Kidney epithelial cell (primary cell): ENCODE data around the gene PLP2. TPM values are rescaled to one million over a fixed set of nuclear protein-coding genes. Genes with fewer than 3 reads are reported as not detected.

Source experiments
- DNase-seq: peaks from one replicate; pipeline ENCODE4 v3.0.0-alpha.2; 2010; ENCODE audit warnings: low read depth
- H3K27me3 ChIP-seq: 2 replicates; pipeline ENCODE4 v1.6.0; 2011; ENCODE audit warnings: low read length; ENCODE audit not compliant: control insufficient read depth, insufficient read depth
- H3K36me3 ChIP-seq: 2 replicates; pipeline ENCODE4 v1.5.1; 2011; ENCODE audit warnings: low read length; ENCODE audit not compliant: control insufficient read depth, insufficient read depth
- H3K4me3 ChIP-seq: 2 replicates; pipeline ENCODE4 v1.5.1; 2011; ENCODE audit warnings: low read depth, mild to moderate bottlenecking, control low read depth, low read length
- total RNA-seq: library from RNA; depleted of rRNA; stranded (reverse); fragments of >200 nt; gene quantifications from 2 replicates; pipeline ENCODE4 v1.2.3, GENCODE V29; 2015
- TF ChIP-seq, protein P1 (sequence below): IDR thresholded peaks from 2 replicates; pipeline ENCODE4 v1.5.1; 2011; ENCODE audit warnings: mild to moderate bottlenecking, moderate library complexity, low read length, control low read depth, inconsistent platforms; ENCODE audit not compliant: insufficient read depth, poor library complexity, severe bottlenecking

The PLP2 gene
- total RNA-seq, 1 donor from 2014 or later: 82.6 TPM

DNA sequence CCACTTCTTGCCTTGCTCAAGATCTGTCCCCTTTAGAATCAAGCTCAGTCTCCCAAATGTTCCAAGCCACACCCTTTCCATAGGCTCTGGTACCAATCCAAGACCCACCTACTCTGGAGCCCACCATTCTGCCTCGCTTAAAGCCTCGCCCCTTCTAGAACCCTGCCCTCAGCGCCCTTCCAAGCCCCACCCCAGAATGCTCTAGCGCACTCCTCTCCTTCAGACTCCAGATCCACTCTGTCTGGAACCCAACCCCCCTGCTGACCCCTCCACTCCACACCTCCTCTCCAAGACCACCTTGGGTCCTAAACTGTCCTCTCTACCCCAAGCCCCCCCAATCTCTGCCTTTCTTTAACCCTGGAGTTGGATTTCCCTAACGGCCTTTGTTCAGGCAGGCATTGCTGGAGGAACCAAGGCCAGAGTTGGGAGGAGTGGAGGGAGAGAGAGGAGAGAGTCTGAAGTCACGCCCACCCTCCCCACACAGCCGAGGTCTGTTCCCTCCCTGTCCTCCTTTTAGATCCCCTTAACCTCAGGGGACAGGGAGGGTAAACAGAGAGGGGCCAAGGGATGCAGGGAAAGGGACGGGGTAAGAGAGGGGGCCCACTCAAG lies 16.9 kb downstream of the PLP2 start:
- Histone ChIP-seq H3K4me3 (no peak overlapping the region), H3K36me3 (no peaks in the 10 kb centered on the region), H3K27me3 (no peaks in the 10 kb centered on the region)
- TF ChIP-seq, protein P1, sequence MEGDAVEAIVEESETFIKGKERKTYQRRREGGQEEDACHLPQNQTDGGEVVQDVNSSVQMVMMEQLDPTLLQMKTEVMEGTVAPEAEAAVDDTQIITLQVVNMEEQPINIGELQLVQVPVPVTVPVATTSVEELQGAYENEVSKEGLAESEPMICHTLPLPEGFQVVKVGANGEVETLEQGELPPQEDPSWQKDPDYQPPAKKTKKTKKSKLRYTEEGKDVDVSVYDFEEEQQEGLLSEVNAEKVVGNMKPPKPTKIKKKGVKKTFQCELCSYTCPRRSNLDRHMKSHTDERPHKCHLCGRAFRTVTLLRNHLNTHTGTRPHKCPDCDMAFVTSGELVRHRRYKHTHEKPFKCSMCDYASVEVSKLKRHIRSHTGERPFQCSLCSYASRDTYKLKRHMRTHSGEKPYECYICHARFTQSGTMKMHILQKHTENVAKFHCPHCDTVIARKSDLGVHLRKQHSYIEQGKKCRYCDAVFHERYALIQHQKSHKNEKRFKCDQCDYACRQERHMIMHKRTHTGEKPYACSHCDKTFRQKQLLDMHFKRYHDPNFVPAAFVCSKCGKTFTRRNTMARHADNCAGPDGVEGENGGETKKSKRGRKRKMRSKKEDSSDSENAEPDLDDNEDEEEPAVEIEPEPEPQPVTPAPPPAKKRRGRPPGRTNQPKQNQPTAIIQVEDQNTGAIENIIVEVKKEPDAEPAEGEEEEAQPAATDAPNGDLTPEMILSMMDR: no peak
- DNase-seq: no peak

DNA sequence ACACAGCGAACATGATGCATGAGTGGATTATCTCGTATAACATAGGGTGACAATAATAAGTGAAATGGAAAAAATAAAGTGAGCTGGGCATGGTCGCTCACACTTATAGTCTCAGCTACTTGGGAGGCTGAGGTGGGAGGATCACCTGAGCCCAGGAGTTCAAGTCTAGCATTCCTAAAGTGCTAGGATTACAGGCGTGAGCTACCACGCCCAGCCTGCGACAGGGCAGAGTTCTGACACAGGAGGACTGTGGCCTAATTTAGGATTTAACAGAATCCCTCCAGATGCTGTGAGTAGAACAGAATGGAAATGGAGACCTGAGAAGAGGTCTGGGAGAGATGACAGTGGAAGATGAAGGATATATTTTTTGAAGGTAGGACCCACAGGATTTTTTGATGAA lies 17.9 kb downstream of the PLP2 start:
- H3K36me3 ChIP-seq: no peaks in the 10 kb centered on the region
- H3K4me3 ChIP-seq: peak overlapping the region; percentile 49
- H3K27me3 ChIP-seq: no peaks in the 10 kb centered on the region
- TF ChIP-seq, protein P1: no peak
- no peak for DNase-seq

DNA sequence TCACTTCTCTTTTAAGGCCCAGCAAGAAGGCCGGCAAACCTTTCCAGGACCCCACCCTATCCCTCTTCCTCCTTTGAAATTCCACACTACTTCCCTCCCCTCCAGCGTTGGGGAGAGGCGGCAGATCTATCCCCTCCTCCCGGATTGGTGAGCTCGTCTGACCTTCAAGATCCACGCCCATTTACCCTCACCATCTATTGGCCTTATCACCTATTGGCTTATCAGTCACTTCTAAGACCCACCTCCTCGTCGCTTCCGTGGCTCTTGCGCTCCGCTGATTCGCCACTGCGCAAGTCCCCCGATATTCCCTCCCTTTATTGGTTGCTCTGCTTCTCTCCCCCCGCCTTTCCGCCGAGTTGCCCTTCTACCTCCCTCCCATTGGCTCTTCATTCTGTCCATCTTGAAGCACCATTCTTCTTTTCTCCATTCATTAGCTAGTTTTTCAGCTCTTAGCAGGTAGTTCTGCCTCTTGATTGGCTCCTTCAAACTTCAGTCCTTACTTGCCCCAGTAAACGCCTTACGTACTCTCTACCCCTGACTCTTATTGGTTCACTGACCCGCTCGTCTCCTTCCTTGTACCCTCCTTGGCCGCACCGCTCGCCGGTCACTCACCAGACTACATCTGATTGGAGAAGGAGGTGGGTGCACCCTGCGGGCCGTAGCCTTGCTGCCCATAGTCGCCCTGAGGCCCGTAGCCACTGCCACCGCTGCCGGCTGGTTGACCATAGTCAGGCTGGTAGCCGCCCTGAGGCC lies 19.3 kb downstream of the PLP2 start:
- TF ChIP-seq, protein P1: no peak
- H3K36me3 ChIP-seq: no peaks in the 10 kb centered on the region
- H3K4me3 ChIP-seq: peak overlapping the region; percentile 59
- no peaks in the 10 kb centered on the region for H3K27me3 ChIP-seq
- peak; percentile 99 for DNase-seq

DNA sequence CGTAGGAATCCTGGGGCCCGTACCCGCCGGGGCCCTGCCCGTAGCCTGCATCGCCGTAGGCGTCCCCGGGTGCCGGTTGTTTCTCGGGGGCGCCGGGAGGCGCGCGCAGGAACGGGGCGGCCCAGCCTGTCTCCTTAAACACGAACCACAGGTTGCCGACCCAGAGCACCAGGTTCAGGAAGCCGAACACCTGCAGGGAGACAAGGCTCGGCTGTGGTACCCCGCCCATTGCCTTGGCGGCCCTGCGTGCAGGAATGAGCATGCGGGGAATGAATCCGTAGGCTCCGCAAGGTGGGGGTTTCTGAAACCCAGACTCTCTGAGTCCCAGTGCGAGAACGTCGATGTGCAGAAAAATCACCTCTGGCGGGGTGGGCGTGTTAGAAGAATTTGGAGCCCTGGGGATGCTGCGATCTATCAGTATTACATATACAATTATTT lies 19.9 kb downstream of the PLP2 start:
- TF ChIP-seq, protein P1: no peak
- Histone ChIP-seq H3K36me3 (no peaks in the 10 kb centered on the region), H3K27me3 (no peaks in the 10 kb centered on the region), H3K4me3 (peak overlapping the region; percentile 59)
- no peak for DNase-seq

DNA sequence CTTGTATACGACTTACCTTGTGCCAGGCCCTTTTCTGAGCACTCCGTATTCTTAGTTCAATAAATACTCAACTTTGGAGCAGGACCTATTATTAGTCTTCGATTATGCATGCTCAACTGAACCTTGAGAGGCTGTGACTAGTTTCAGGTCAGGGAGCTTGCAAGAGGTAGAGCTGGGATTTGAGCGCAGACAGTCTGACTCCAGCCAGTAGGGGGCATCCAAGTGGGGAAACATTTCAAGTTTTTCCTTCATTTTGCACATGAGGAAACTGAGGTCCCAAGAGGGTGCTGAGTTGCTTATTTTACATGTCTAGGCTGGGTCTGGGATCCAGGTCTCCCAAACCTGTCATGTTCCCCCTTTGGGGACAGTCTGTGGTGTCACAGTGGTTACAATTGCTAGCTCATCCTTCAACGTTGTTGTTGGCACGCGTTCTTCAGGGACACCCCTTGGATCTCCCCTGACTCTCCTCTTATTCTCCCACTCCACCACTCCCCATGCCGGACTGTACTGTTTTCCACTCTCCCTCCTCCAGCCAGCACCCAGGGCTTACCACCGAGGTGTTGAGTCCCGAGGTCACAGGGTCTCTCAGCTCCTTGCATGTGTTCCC lies 21.1 kb downstream of the PLP2 start:
- DNase-seq: no peak
- H3K4me3 ChIP-seq: no peak overlapping the region
- no peaks in the 10 kb centered on the region for H3K36me3 ChIP-seq
- TF ChIP-seq, protein P1: peak; percentile 51
- H3K27me3 ChIP-seq: peaks cover 1% of the 10 kb centered on the region
